ENCODE results near the gene SMIM44.
"Not testable (repeated sequence)": the region's sequence is repeated elsewhere in the genome, so short reads cannot be mapped to it uniquely, and the experiment has no call there.

SMIM44 gene

GRCh38 chr19:3448616-3449334, 34.5 kb downstream of the SMIM44 start:
- in situ Hi-C loops (cut with MboI; ENCODE audit: low pct_unique_long_range_greater_than_20kb, low sequenced_read_pairs, unreplicated experiment) = no loop called here
- no peak for TF ChIP-seq CTCF (IDR thresholded peaks at IDR 0.05; ENCODE audit: extremely low read depth, insufficient read depth, missing control alignments)

GRCh38 chr19:3446657-3447056, 36.6 kb downstream of the SMIM44 start:
- in situ Hi-C loops (cut with MboI; ENCODE audit: low pct_unique_long_range_greater_than_20kb, low sequenced_read_pairs, unreplicated experiment); DNase-seq (ENCODE audit: low spot score): not testable (repeated sequence)

More at GRCh38 chr19:3448616-3449334, 34.5 kb downstream of the SMIM44 start:
- DNase-seq (ENCODE audit: low spot score) = no peak

GRCh38 chr19:3444695-3445234, 38.5 kb downstream of the SMIM44 start:
- TF ChIP-seq CTCF (IDR thresholded peaks at IDR 0.05; ENCODE audit: extremely low read depth, insufficient read depth, missing control alignments) = no peak
- in situ Hi-C loops (cut with MboI; ENCODE audit: low pct_unique_long_range_greater_than_20kb, low sequenced_read_pairs, unreplicated experiment) = no loop called here
- DNase-seq (ENCODE audit: low spot score) = no peak

- no peak for DNase-seq (ENCODE audit: low spot score)
Measured at GRCh38 chr19:3443840-3444694, 39.2 kb downstream of the SMIM44 start.

GRCh38 chr19:3442487-3443071, 40.7 kb downstream of the SMIM44 start:
- TF ChIP-seq CTCF (IDR thresholded peaks at IDR 0.05; ENCODE audit: extremely low read depth, insufficient read depth, missing control alignments) = no peak
- in situ Hi-C loops (cut with MboI; ENCODE audit: low pct_unique_long_range_greater_than_20kb, low sequenced_read_pairs, unreplicated experiment) = no loop called here
- DNase-seq (ENCODE audit: low spot score) = no peak

More at GRCh38 chr19:3443840-3444694, 39.2 kb downstream of the SMIM44 start:
- TF ChIP-seq CTCF (IDR thresholded peaks at IDR 0.05; ENCODE audit: extremely low read depth, insufficient read depth, missing control alignments) = no peak
- in situ Hi-C loops (cut with MboI; ENCODE audit: low pct_unique_long_range_greater_than_20kb, low sequenced_read_pairs, unreplicated experiment) = no loop called here

- no peak for TF ChIP-seq CTCF (IDR thresholded peaks at IDR 0.05; ENCODE audit: extremely low read depth, insufficient read depth, missing control alignments)
- in situ Hi-C loops (cut with MboI; ENCODE audit: low pct_unique_long_range_greater_than_20kb, low sequenced_read_pairs, unreplicated experiment) = no loop called here
- no peak for DNase-seq (ENCODE audit: low spot score)
Measured at GRCh38 chr19:3441986-3442329, 41.3 kb downstream of the SMIM44 start.

Measured in GM13977 (cell line).